WTC11 (cell line): Measurements from ENCODE around the gene UBE2S. TPM values are rescaled to one million over a fixed set of nuclear protein-coding genes. Genes with fewer than 3 reads are reported as not detected.

Source experiments
- ATAC-seq: fragments of 200-7000 bp; cut with Tn5 transposase; 2 replicates; pipeline ENCODE4 v1.10.0; 2021; ENCODE audit warnings: mild to moderate bottlenecking, moderate library complexity
- CTCF ChIA-PET: fragments of 300-600 bp; sonication (Branson Sonifier 250); formaldehyde crosslinking; loops from one replicate; lab custom pipeline; 2021; ENCODE audit warnings: antibody characterized with exemption; lab: Charles Lee
- POLR2A ChIA-PET: fragments of 350-600 bp; sonication (Branson Sonifier 250); formaldehyde crosslinking; loops from one replicate; lab custom pipeline; 2021; ENCODE audit warnings: antibody characterized with exemption; lab: Charles Lee
- DNase-seq: peaks from one replicate; pipeline ENCODE4 v3.0.0; 2021; ENCODE audit warnings: low spot score
- H3K27ac Mint-ChIP-seq: 2 replicates; pipeline ENCODE4 v1.8.0; 2021; ENCODE audit warnings: mixed read lengths
- H3K27me3 Mint-ChIP-seq: 2 replicates; pipeline ENCODE4 v1.8.0; 2021; ENCODE audit warnings: low read depth, mild to moderate bottlenecking, moderate library complexity, mixed read lengths
- H3K36me3 Mint-ChIP-seq: 2 replicates; pipeline ENCODE4 v1.8.0; 2021; ENCODE audit warnings: mixed read lengths
- H3K4me1 Mint-ChIP-seq: 2 replicates; pipeline ENCODE4 v1.8.0; 2022; ENCODE audit warnings: mixed read lengths
- H3K4me3 Mint-ChIP-seq: 2 replicates; pipeline ENCODE4 v1.8.0; 2021; ENCODE audit warnings: mild to moderate bottlenecking, moderate library complexity, mixed read lengths
- H3K9me3 Mint-ChIP-seq: 2 replicates; pipeline ENCODE4 v1.8.0; 2021; ENCODE audit warnings: mixed read lengths
- CREB1 ChIP-seq: sonication (generic); formaldehyde crosslinking; IDR thresholded peaks from 2 replicates; pipeline ENCODE4 v1.8.0; 2023; ENCODE audit warnings: mild to moderate bottlenecking, missing genetic modification reagents
- EMX1 ChIP-seq: fragments of 250-450 bp; sonication (Bioruptor Pico); IDR thresholded peaks from 2 replicates; pipeline ENCODE4 v1.8.0; 2021; ENCODE audit warnings: mild to moderate bottlenecking
- FOXJ3 ChIP-seq: sonication (generic); formaldehyde crosslinking; IDR thresholded peaks from 2 replicates; pipeline ENCODE4 v1.9.0; 2021; ENCODE audit warnings: missing genetic modification reagents, mild to moderate bottlenecking, borderline replicate concordance
- GRHL2 ChIP-seq: fragments of 250-450 bp; sonication (Bioruptor Pico); IDR thresholded peaks from 2 replicates; pipeline ENCODE4 v1.8.0; 2022; ENCODE audit warnings: mild to moderate bottlenecking, moderate library complexity; ENCODE audit not compliant: insufficient replicate concordance, severe bottlenecking
- MLX ChIP-seq: sonication (generic); formaldehyde crosslinking; IDR thresholded peaks from 2 replicates; pipeline ENCODE4 v1.8.1; 2023; ENCODE audit warnings: mild to moderate bottlenecking, missing genetic modification reagents, moderate library complexity
- RELA ChIP-seq: sonication (generic); formaldehyde crosslinking; IDR thresholded peaks from 2 replicates; pipeline ENCODE4 v1.8.1; 2022; ENCODE audit warnings: missing genetic modification reagents, mild to moderate bottlenecking, borderline replicate concordance
- SMAD3 ChIP-seq: sonication (generic); formaldehyde crosslinking; IDR thresholded peaks from 2 replicates; pipeline ENCODE4 v1.8.0; 2022; ENCODE audit warnings: missing genetic modification reagents, mild to moderate bottlenecking, borderline replicate concordance
- SOX15 ChIP-seq: fragments of 250-450 bp; sonication (Bioruptor Pico); IDR thresholded peaks from 2 replicates; pipeline ENCODE4 v1.9.0; 2021; ENCODE audit warnings: mild to moderate bottlenecking
- USF2 ChIP-seq: sonication (generic); formaldehyde crosslinking; IDR thresholded peaks from 2 replicates; pipeline ENCODE4 v1.8.1; 2023; ENCODE audit warnings: mild to moderate bottlenecking, missing genetic modification reagents, moderate library complexity
- ZBTB43 ChIP-seq: sonication (generic); formaldehyde crosslinking; IDR thresholded peaks from 2 replicates; pipeline ENCODE4 v1.8.1; 2023; ENCODE audit warnings: mild to moderate bottlenecking, missing genetic modification reagents
- ZMAT4 ChIP-seq: fragments of 250-450 bp; sonication (Bioruptor Pico); IDR thresholded peaks from 2 replicates; pipeline ENCODE4 v1.9.0; 2021; ENCODE audit warnings: mild to moderate bottlenecking
- ZNF121 ChIP-seq: sonication (generic); formaldehyde crosslinking; IDR thresholded peaks from 2 replicates; pipeline ENCODE4 v1.8.0; 2023; ENCODE audit warnings: missing genetic modification reagents
- ZNF138 ChIP-seq: sonication (generic); formaldehyde crosslinking; conservative IDR thresholded peaks from 2 replicates; pipeline ENCODE4 v1.8.1; 2022; ENCODE audit warnings: mild to moderate bottlenecking, moderate library complexity, missing genetic modification reagents
- ZNF317 ChIP-seq: sonication (generic); formaldehyde crosslinking; IDR thresholded peaks from 2 replicates; pipeline ENCODE4 v1.8.1; 2023; ENCODE audit warnings: low read depth, mild to moderate bottlenecking, moderate library complexity, missing genetic modification reagents, borderline replicate concordance
- ZNF416 ChIP-seq: fragments of 250-450 bp; sonication (Bioruptor Pico); IDR thresholded peaks from 2 replicates; pipeline ENCODE4 v1.9.0; 2021; ENCODE audit warnings: mild to moderate bottlenecking, inconsistent platforms
- ZNF671 ChIP-seq: fragments of 250-450 bp; sonication (Bioruptor Pico); IDR thresholded peaks from 2 replicates; pipeline ENCODE4 v1.8.0; 2021; ENCODE audit warnings: mild to moderate bottlenecking
- total RNA-seq: library from RNA; stranded (reverse); gene quantifications from 3 replicates; pipeline ENCODE4 v1.2.3, GENCODE V29; 2021
- TF ChIP-seq, protein P1 (sequence below): sonication (generic); formaldehyde crosslinking; IDR thresholded peaks from 2 replicates; pipeline ENCODE4 v1.8.0; 2023; ENCODE audit warnings: missing genetic modification reagents
- TF ChIP-seq, protein P2 (sequence below): fragments of 200-600 bp; IDR thresholded peaks from 2 replicates; pipeline ENCODE4 v1.8.0; 2022; ENCODE audit warnings: antibody characterized with exemption
- TF ChIP-seq, protein P3 (sequence below): sonication (generic); formaldehyde crosslinking; IDR thresholded peaks from 2 replicates; pipeline ENCODE4 v1.8.0; 2022; ENCODE audit warnings: mild to moderate bottlenecking, missing genetic modification reagents

The UBE2S gene
- total RNA-seq, 1 experiment from 2014 or later, result 442 TPM

DNA sequence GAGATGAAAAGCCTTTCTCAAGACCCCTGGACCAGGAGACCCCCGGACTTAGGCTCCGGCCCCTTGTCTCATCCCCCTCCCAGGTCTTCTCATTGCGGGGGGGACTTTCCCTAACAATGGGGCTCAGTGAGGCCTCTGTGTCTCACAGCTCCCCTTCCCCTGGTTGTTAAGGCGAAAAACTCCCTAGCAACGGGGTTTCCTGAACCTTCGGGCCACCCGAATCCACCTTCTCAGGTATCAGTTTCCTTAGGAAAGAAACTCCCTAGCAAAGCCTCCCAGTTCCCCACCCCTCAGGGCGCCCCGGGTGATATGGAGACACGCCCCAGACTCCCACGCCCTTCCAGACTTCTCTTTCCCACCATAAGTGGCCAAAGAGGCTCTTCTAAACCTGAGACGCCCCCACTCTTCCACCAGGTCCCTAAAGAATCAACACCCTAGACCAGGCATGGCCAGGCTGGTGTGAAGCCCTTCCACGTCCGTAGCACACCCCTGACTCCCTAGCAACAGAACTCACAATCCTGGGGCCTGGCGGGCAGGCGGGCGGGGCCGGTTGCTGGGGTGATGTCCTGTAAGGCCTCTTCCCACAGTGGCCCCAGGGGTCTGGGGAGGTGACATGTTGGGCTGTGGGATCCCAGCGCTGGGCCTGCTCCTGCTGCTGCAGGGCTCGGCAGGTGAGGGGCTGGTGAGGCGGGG is 31.2 kb downstream of the UBE2S start, which contains the start of gene TMEM190:
TMEM190 (plus strand) TSS at position 586 of the 693 bp plus-strand sequence; CDS start at position 614, 28 bp downstream.
- ATAC-seq, result peak; percentile 40
- POLR2A ChIA-PET, result interaction anchor here (0.7 kb wide), 1 partner anchor 20 kb away, joined by 5 read pairs; no protein-coding TSS in a partner anchor
- CTCF ChIA-PET, result interaction anchor here (0.7 to 1.4 kb wide), 6 partner anchors 8 to 127 kb away, joined by 3 to 5 read pairs (median 3); partner anchors contain the start of gene TMEM238
- Mint-ChIP-seq H3K4me3 (peak within 1 kb of the TSS; percentile 62), H3K27ac (no peak within 1 kb of the TSS), H3K36me3 (no peaks in the 10 kb centered on the region), H3K27me3 (peaks cover 59% of the 10 kb centered on the region), H3K9me3 (no peaks in the 10 kb centered on the region), H3K4me1 (peaks cover 47% of the 10 kb centered on the region)
- TF ChIP-seq ZNF121 (CRISPR knock-in tag), result peak; percentile 94
- TF ChIP-seq ZNF416 (CRISPR knock-in tag), result no peak
- TF ChIP-seq RELA (CRISPR knock-in tag), result no peak
- peak; percentile 51 for DNase-seq

DNA sequence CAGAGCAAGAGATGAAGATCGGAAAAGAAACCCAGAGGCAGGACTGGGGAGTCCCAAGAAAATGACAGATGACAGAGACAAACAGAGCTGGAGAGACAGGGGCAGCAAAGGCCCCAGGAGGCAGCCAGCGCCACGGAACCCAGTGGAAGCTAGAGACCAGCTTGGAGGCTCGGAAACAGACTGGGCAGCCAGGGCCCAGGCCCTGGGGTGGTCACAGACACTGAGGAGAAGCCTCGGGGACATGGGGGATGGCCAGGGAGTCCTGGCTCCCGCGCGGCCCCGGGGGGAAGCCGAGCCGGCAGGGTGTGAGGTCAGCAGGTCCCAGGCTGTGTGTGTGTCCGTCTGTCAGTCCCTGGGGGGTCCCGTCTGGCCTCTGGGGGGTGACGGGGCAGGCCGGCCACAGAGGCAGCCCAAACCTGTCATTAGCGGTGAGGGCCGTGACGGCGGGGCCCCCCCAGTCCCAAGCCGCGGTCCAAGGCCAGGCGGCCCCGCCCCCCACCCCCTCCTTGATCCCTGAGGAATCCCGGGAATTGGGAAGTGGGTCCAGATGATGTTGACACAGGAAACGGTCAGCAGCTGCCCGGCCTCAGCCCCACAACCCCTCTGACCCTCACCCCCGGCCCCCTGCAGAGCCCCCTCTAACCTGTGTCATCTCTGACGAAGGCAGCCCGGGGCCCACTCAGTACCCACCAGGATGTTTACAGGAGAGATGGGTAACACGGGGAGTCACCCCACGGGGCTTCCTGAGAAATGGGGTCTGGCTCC is 33.4 kb downstream of the UBE2S start:
- 0 out of 2 replicates have a peak overlapping the region, but pooled peaks have one; percentile 8 for H3K27ac Mint-ChIP-seq
- H3K36me3 Mint-ChIP-seq, result no peaks in the 10 kb centered on the region
- H3K27me3 Mint-ChIP-seq, result peaks cover 63% of the 10 kb centered on the region
- no peak for DNase-seq
- ChIA-PET POLR2A (interaction anchor here (1.5 kb wide), 1 partner anchor 25 kb away, joined by 15 read pairs; no protein-coding TSS in a partner anchor), CTCF (no interaction called here)
- H3K9me3 Mint-ChIP-seq, result no peaks in the 10 kb centered on the region
- no peak for ATAC-seq
- H3K4me3 Mint-ChIP-seq, result peak overlapping the region; percentile 57
- TF ChIP-seq EMX1 (CRISPR knock-in tag), result no peak
- TF ChIP-seq, protein P1, sequence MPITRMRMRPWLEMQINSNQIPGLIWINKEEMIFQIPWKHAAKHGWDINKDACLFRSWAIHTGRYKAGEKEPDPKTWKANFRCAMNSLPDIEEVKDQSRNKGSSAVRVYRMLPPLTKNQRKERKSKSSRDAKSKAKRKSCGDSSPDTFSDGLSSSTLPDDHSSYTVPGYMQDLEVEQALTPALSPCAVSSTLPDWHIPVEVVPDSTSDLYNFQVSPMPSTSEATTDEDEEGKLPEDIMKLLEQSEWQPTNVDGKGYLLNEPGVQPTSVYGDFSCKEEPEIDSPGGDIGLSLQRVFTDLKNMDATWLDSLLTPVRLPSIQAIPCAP, result no peak
- TF ChIP-seq ZNF138 (CRISPR knock-in tag), result no peak
- TF ChIP-seq, protein P2, sequence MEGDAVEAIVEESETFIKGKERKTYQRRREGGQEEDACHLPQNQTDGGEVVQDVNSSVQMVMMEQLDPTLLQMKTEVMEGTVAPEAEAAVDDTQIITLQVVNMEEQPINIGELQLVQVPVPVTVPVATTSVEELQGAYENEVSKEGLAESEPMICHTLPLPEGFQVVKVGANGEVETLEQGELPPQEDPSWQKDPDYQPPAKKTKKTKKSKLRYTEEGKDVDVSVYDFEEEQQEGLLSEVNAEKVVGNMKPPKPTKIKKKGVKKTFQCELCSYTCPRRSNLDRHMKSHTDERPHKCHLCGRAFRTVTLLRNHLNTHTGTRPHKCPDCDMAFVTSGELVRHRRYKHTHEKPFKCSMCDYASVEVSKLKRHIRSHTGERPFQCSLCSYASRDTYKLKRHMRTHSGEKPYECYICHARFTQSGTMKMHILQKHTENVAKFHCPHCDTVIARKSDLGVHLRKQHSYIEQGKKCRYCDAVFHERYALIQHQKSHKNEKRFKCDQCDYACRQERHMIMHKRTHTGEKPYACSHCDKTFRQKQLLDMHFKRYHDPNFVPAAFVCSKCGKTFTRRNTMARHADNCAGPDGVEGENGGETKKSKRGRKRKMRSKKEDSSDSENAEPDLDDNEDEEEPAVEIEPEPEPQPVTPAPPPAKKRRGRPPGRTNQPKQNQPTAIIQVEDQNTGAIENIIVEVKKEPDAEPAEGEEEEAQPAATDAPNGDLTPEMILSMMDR, result no peak
- TF ChIP-seq FOXJ3, result no peak
- TF ChIP-seq, protein P3, sequence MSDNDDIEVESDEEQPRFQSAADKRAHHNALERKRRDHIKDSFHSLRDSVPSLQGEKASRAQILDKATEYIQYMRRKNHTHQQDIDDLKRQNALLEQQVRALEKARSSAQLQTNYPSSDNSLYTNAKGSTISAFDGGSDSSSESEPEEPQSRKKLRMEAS, result no peak
- no peak for TF ChIP-seq ZNF121 (CRISPR knock-in tag)
- no peak for TF ChIP-seq ZBTB43 (CRISPR knock-in tag)
- no peak for TF ChIP-seq RELA (CRISPR knock-in tag)
- no peak for TF ChIP-seq USF2 (CRISPR knock-in tag)
- no peak for TF ChIP-seq CREB1 (CRISPR knock-in tag)
- no peak for TF ChIP-seq SMAD3
- TF ChIP-seq MLX (CRISPR knock-in tag), result no peak
- no peak for TF ChIP-seq SOX15 (CRISPR knock-in tag)
- no peak for TF ChIP-seq ZNF416 (CRISPR knock-in tag)
- no peak for TF ChIP-seq ZNF671 (CRISPR knock-in tag)
- no peak for TF ChIP-seq GRHL2 (CRISPR knock-in tag)
- no peak for TF ChIP-seq ZMAT4
- TF ChIP-seq ZNF317, result no peak
- H3K4me1 Mint-ChIP-seq, result peaks cover 47% of the 10 kb centered on the region
